Stimulated activated CD4-positive, alpha-beta T cell treated with anti-CD3 and anti-CD28 coated beads, TNF-alpha, amount 100 ng/mL, for 48 hours (primary cell): ENCODE measurements around the gene ANO9.

Experiments used
- DNase-seq, 3 donors: peaks; one replicate each; pipeline ENCODE4 v3.0.0-alpha.2; 2020; ENCODE audit warnings: low read depth in 3 of 3

The ANO9 gene, protein sequence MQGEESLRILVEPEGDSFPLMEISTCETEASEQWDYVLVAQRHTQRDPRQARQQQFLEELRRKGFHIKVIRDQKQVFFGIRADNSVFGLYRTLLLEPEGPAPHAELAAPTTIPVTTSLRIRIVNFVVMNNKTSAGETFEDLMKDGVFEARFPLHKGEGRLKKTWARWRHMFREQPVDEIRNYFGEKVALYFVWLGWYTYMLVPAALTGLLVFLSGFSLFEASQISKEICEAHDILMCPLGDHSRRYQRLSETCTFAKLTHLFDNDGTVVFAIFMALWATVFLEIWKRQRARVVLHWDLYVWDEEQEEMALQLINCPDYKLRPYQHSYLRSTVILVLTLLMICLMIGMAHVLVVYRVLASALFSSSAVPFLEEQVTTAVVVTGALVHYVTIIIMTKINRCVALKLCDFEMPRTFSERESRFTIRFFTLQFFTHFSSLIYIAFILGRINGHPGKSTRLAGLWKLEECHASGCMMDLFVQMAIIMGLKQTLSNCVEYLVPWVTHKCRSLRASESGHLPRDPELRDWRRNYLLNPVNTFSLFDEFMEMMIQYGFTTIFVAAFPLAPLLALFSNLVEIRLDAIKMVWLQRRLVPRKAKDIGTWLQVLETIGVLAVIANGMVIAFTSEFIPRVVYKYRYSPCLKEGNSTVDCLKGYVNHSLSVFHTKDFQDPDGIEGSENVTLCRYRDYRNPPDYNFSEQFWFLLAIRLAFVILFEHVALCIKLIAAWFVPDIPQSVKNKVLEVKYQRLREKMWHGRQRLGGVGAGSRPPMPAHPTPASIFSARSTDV

DNA sequence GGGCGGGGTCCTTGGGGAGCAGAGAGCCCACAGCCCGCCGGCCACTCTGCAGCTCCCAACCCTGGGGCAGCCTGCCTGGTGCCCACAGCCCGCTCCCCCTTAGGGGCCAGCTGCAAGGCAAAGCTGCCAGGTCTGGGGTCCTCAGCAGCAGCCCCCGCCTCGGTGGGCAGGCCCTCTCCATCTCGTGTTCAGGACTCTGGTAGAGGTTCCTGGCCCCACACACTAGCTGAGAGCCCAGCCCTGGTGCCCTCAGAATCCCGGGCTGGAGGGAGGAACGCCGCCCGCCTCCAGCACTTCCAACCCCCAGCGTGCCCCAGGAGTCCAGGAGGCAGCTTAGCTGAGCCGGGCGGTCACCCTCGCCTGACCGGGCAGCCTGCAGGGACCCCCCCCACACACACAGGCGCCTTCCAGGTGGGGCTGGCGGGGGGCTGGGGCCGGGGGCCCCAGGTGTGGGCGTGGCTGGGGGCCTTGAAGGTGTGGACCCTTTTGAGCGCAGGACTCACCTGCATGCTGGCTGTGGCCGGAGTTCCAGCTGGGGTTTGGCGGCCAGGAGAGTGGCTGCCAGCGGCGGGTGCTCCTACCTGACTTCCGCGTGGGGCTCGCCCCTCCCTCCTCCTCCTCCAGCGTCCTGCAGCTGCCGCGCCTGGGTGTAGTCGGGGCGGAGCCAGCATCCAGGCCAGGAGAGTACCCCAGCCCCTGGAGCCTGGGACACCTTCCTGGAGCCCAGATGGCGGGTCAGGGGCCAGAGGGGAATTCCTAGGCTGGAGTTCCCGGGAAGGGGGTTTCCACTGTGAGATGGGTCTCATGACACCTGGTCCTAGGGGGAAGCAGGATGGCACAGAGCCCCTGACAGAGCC, at the start of gene ANO9:
Gene ANO9 (minus strand): TSS at position 594 of the 857 bp plus-strand sequence. CDS start 85 bp downstream, at position 509.
- DNase-seq = peak in 2 of 3 donors; percentile 26 to 67

- DNase-seq = no peak
Observed at GRCh38 chr11:491358-491757, 49.5 kb upstream of the ANO9 start.

GRCh38 chr11:490930-491260, 49.1 kb upstream of the ANO9 start:
- no peak for DNase-seq

DNA sequence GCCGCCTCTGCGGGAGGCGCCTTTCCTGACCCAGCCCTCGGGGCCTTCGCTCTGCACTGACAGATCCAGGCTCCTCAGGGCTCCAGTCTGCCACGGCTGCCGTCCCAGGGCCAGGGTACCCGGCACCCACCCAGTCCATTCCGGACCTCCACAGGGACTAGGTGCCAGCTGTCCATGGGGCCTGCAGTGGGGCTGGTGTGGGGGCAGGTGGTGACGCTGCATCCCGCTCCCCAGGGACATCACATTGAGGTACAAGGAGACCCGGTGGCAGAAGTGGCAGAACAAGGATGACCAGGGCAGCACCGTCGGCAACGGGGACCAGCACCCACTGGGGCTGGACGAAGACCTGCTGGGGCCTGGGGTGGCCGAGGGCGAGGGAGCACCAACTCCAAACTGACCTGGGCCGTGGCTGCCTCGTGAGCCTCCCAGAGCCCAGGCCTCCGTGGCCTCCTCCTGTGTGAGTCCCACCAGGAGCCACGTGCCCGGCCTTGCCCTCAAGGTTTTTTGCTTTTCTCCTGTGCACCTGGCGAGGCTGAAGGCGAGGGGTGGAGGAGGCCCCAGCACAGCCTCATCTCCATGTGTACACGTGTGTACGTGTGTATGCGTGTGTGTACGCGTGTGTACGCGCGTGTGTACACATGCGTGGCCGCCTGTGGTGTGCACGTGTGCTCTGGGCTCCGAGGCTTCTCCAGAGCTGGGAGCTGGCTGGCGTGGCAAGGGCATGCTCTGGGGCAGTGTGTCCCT, 48.5 kb upstream of the ANO9 start:
- no peak for DNase-seq

- DNase-seq = no peak
Observed at GRCh38 chr11:489610-490185, 47.9 kb upstream of the ANO9 start.

- no peak for DNase-seq
Observed at GRCh38 chr11:488992-489391, 47.2 kb upstream of the ANO9 start.

GRCh38 chr11:488579-488978, 46.8 kb upstream of the ANO9 start:
- no peak for DNase-seq

GRCh38 chr11:488062-488461, 46.3 kb upstream of the ANO9 start:
- no peak for DNase-seq

GRCh38 chr11:487571-488021, 45.8 kb upstream of the ANO9 start:
- DNase-seq = no peak

- no peak for DNase-seq
Observed at GRCh38 chr11:486189-486588, 44.4 kb upstream of the ANO9 start.

DNA sequence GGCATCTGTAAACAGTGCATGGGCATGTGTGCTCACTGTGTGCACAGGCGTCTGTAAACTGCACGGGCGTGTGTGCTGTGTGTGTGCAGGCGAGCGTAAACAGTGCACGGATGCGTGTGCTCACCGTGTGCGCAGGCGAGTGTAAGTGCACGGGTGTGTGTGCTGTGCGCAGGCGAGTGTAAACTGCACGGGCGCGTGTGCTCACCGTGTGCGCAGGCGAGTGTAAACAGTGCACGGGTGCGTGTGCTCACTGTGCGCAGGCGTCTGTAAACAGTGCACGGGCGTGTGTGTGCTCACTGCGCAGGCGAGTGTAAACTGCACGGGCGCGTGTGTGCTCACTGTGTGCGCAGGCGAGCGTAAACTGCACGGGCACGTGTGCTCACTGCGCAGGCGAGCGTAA, 42.8 kb upstream of the ANO9 start:
- no peak for DNase-seq

DNA sequence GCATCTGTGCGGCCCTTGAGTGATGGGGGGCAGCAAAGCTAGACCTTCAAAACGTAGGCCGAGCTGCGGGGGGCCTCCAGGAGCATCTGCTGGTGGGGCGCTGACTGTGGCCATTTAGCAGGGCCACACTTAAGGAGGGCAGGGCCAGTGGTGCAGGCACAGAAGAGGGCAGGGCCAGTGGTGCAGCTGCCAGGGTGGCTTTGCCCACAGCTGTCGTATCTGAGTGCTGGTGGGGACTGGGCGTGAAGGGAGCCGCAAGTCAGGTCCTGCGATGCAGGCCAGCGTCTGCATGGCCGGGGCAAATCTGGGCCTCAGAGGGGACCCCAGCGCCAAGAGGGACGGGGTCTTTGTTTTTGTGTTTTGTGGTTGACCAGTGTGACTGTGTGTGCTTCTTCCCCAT, 37.5 kb upstream of the ANO9 start:
- no peak for DNase-seq

- no peak for DNase-seq
Observed at GRCh38 chr11:477052-477715, 35.4 kb upstream of the ANO9 start.

DNA sequence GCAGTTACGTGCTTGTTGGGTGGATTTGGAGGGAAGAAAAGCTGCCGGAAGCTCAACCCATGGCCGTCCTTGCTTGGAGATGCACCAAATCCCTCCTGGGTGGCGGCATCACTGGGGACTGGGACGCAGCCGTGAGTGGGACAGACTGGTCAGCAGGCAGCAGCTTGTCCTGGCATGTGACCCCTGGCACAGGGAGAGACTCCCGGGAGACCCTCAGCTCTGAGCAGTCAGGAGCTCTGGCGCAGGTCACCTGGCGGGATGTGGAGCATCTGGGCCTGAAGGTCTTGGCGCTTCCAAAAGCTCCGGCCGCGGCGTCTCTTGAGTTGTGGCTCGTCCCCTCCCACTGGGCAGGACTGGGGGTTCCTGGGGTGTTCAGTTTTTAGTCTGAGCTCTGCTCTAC, 34.6 kb upstream of the ANO9 start:
- no peak for DNase-seq

DNA sequence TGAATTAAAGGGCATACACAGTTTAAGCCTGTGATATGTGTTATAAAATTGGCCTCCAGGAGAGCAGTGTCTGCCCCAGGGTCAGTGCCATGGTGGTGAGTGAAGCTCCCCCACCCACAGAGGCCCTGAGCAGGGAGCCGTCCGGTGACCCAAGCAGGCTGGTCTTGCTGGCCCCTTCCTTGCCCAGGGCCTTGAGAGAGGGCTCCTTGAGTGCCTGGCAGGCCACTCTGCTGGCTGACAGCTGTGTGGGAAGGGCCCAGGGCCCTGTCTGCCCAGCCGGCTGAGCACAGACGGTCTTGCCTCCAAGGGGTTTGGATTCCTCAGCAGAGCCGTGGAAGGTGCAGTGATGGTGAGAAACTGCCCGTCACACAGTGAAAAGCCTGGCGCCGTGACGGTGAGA, 34.1 kb upstream of the ANO9 start:
- no peak for DNase-seq

- no peak for DNase-seq
Observed at GRCh38 chr11:474914-475506, 33.2 kb upstream of the ANO9 start.

- DNase-seq = no peak
Observed at GRCh38 chr11:473962-474785, 32.4 kb upstream of the ANO9 start.

GRCh38 chr11:473415-473814, 31.6 kb upstream of the ANO9 start:
- DNase-seq = no peak

DNA sequence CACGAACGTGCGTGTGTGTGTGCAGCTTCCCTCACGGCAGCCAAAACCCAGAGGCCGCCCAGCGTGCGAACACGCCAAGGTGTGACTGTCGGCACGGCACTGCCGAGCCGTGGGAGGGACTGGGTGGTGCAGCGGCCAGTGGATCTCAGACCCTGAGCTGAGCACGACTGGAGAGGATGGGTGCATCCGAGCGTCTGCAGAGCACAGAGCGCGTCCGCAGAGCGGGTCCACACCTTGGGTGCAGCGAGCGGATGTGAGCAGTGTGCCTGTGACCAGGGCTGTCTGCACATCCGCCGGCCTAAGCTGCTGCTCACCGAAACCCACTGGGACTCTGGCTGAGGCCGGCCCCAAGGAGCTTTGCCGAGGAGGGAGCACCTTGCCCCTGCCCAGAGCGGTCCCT, 31.0 kb upstream of the ANO9 start:
- DNase-seq = no peak
